ENCODE measurements around the gene ZNF565.
"Not testable (repeated sequence)": the region's sequence is repeated elsewhere in the genome, so short reads cannot be mapped to it uniquely, and the experiment has no call there.

Gene ZNF565

GRCh38 chr19:36214386-36215275 lies at the start of gene ZNF565, which contains the start of gene ZNF146:
TSS of gene ZNF565 (minus strand) at chr19:36214665. CDS start at chr19:36201985, 12,680 bp downstream.
TSS of gene ZNF146 (plus strand) at chr19:36215106. CDS start at chr19:36236441, 21,335 bp downstream.
- peak; percentile 88 to 89 for DNase-seq (ENCODE audit: low read depth in 2 of 2)

GRCh38 chr19:36259211-36259610 lies 44.7 kb upstream of the ZNF565 start:
- DNase-seq (ENCODE audit: low read depth in 2 of 2): no peak

DNA sequence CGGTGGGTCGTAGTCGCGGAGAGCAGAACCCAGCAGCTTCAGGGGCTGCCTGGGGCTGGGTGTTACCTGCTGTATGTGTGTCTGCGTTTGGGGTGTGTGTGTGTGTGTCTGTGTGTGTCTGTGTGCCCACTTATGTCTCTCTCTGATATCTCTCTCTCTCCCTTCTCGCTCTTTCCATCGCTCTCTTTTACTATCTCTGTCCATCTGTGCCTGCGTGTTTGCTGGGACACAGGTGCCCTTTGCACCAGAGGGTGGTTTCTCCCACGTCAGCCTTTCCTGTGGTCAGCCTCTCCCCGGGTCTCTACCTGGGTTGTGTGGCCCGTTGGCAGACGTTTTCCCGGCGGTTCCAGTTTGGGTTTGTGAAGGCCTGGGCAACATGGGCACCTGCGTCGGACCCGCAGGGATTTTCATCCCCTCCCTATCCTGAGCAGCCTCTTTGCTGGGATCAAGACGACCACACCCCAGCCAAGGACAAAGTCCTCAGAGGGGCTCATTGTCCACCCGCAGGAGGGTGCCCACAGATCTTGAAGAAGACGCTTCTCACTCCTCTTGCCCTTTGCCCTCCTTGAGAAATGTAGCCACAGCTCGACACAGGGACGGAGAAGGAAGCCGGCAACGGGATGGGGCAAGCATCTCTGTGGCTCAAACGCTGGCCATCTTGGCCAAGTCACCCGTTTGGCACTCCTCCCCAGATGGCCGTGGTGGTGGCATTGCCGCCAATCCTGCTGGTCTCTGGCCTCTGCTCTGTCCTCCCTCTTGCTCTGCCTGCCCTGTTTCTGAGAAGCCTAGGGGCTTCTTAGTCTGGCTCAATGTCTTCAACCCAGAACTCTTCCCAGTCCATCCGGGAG lies 43.8 kb upstream of the ZNF565 start:
- DNase-seq (ENCODE audit: low read depth in 2 of 2): no peak

- no peak for DNase-seq (ENCODE audit: low read depth in 2 of 2)
Measured at GRCh38 chr19:36257520-36257876, 43.0 kb upstream of the ZNF565 start.

DNA sequence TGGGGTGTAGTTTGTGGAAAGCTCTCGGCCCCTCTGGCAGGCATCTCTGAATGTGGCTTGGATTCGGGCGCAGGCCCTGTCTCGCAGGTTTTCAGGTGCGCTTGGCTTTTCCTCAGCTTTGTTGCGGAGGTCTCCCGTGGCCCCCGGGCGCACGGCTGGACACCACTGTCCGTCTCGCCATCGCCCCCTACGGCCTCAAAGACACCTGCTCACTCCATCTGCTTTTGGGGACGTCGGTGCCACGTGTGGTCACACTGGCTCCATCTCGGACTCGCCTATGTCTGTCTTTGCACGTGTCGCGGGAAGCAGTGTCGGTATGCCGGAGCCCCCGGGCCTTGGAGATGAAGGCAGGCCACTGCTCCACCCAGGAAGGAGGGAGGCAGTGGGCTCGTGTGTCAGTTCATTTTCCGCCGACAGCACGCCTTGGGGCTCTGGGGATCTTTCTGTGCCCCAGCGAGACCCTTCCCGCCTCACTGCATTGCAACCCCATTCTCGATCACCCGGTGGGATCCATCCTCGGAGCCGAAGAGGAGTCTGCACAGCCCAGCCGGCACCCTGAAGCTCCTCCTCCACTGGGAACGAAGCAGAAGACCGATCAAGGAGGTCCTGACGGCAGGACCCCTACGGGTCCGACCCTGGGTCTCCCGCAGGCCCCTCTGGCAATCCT lies 42.5 kb upstream of the ZNF565 start:
- DNase-seq (ENCODE audit: low read depth in 2 of 2): no peak

DNA sequence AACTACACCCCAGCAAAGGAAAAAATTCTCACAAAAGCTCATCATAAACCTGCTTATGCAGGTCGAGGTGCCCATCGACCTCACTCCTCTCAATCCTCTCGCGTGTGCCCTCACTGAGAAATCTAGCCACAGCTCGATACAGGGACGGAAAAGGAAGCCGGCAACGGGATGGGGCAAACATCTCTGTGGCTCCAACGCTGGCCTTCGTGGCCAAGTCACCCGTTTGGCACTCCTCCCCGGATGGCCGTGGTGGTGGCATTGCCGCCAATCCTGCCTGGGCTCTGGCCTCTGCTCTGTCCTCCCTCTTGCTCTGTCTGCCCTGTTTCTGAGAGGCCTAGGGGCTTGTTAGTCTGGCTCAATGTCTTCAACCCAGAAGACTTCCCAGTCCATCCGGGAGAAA lies 41.6 kb upstream of the ZNF565 start:
- no peak for DNase-seq (ENCODE audit: low read depth in 2 of 2)

DNA sequence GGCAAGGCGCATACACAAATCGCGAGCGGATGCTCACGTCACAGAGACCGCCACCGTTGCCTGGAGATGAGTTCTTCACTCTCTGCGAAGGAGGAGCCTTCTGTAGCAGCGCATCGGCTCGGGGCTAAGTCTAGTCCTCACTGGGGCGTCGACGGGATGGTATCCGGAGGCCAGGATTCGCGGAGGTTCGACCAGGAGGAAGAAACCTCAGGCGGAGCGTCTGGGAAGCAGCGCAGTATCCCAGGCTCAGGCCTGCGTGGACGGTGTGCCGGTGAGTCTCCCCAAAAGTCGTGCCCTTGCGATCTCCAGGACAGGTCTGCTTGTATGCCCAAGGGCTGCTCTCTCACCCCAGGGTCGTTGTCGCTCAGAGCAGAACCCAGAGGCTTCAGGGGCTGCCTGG lies 40.9 kb upstream of the ZNF565 start:
- no peak for DNase-seq (ENCODE audit: low read depth in 2 of 2)

DNA sequence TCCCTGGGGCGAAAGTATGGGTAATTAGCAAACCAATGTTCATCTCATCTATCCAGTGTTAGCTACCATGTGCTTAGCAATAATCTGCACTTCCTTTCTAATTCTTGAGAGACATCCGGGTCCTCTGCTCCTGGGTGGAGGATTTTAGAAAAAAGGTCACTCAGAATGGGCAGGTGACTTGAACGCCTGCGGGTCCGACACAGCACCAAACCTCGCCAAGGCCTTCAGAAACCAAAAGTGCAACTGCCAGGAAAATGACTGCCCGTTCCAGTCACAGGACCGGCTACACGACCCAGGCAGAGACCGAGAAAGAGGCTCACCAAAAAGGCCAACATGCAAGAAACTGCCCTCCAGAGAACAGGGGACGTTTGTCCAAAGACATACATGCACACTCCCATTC lies 40.4 kb upstream of the ZNF565 start:
- DNase-seq (ENCODE audit: low read depth in 2 of 2): no peak

GRCh38 chr19:36252047-36252446 lies 37.6 kb upstream of the ZNF565 start:
- DNase-seq (ENCODE audit: low read depth in 2 of 2): no peak

DNA sequence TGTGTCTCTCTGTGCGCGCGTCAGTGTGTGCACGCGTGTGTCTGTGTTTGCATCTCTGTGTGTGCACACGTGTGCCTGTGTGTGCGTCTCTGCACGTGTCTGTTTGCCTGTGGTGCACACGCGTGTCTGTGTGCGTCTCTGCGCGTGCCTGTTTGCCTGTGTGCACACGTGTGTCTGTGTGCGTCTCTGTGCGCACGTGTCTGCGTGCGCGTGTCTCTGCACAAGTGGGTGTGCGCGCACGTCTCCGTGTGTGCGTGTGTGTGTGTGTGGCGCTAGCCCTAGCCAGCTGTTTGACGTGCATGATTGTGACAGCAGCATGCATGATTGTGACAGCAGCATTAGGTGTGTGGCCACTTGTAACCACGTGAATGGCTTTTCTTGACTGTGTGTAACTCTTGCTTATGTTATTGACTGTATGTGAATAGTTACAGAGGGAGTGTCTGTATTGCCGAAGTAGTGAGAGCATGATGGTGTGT lies 31.6 kb upstream of the ZNF565 start:
- no peak for DNase-seq (ENCODE audit: low read depth in 2 of 2)

GRCh38 chr19:36245210-36246005 lies 30.9 kb upstream of the ZNF565 start:
- no peak for DNase-seq (ENCODE audit: low read depth in 2 of 2)

DNA sequence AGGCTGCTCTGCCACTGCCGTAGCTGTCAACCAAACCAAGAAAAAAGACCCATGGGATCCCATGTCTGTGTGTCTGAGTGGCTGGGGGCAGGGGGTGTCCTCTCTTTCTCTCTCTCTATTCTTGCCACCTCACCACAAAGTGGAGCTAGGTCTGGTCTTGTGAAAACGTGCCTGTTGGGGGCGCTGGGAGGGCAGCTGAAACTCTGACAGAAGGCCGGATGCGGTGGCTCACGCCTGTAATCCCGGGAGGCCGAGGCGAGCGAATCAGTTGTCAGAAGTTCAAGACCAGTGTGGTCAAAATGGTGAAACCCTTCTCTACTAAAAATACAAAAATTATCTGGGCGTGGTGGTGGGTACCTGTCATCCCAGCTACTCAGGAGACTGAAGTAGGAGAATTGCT lies 29.6 kb upstream of the ZNF565 start:
- no peak for DNase-seq (ENCODE audit: low read depth in 2 of 2)

DNA sequence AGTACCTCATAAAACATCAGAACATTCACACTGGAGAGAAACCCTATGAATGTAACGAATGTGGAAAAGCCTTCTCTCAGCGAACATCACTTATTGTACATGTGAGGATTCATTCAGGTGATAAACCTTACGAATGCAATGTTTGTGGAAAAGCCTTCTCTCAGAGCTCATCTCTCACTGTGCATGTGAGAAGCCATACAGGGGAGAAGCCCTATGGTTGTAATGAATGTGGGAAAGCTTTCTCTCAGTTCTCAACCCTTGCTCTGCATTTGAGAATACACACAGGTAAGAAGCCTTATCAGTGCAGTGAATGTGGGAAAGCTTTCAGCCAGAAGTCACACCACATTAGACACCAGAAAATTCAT lies 22.5 kb upstream of the ZNF565 start:
- no peak for DNase-seq (ENCODE audit: low read depth in 2 of 2)

- no peak for DNase-seq (ENCODE audit: low read depth in 2 of 2)
Measured at GRCh38 chr19:36236304-36236945, 22.0 kb upstream of the ZNF565 start.

- not testable (repeated sequence) for DNase-seq (ENCODE audit: low read depth in 2 of 2)
Measured at GRCh38 chr19:36233626-36234025, 19.2 kb upstream of the ZNF565 start.

DNA sequence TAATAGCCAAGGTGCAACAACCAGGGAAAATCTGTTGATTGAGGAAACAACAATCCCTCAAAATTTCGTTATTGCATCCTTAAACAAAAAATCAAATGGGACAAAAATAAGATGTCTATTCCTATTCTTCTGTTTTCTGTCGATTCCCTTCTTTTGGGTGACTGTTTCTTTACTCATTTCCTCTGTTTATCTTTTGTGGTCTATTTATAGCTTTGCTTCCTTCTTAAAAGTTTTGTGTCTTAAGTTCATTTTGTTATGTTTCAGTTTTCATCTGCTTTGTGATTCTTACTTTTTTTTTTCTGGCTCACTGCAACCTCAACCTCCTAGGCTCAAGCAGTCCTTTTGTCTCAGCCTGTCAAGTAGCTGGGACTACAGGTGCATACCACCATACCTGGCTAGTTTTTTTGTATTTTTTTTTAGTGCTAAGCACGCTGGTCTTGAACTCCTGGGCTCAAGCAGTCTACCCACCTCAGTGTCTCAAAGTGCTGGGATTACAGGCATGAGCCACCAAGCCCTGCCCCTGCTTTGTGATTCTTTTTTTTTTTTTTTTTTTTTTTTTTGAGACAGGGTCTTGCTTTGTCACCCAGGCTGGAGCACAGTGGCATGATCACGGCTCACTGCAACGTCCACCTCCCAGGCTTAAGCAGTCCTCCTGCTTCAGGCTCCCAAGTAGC lies 10.9 kb upstream of the ZNF565 start:
- no peak for DNase-seq (ENCODE audit: low read depth in 2 of 2)

DNA sequence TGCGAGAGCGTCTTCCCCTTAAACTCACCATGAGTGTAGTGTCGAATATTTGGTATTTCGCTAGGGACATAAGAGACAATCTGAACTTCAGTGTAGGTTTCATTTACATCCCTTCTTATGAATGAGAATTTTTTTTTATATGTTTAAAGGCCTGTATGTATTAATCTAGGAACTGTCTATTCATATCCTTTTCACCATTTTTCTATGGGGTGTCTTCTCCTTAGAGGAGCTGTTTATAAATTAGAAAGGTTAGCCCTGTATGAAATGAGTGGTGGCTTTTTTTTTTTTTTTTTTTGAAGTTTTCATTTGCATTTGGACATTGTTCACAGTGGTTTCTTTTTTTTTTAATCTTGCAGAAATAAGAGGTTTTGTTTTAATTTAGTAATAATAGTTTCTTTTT lies 8.0 kb upstream of the ZNF565 start:
- no peak for DNase-seq (ENCODE audit: low read depth in 2 of 2)

DNA sequence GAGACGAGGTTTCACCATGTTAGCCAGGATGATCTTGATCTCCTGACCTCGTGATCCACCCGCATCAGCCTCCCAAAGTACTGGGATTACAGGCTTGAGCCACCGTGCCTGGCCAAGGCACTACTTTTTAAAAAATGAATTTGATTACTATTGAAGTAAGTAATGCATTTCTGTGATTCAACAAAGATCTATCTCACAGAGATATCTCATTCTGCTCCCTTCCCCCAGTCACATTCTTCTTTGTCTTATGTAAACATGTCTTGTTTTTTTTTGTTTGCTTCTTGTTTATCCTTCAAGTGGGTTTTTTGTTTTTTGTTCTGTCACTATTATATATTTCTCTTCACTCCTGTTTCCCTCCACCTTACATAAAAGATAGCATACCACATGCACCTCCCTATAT lies 7.0 kb upstream of the ZNF565 start:
- DNase-seq (ENCODE audit: low read depth in 2 of 2): no peak

DNA sequence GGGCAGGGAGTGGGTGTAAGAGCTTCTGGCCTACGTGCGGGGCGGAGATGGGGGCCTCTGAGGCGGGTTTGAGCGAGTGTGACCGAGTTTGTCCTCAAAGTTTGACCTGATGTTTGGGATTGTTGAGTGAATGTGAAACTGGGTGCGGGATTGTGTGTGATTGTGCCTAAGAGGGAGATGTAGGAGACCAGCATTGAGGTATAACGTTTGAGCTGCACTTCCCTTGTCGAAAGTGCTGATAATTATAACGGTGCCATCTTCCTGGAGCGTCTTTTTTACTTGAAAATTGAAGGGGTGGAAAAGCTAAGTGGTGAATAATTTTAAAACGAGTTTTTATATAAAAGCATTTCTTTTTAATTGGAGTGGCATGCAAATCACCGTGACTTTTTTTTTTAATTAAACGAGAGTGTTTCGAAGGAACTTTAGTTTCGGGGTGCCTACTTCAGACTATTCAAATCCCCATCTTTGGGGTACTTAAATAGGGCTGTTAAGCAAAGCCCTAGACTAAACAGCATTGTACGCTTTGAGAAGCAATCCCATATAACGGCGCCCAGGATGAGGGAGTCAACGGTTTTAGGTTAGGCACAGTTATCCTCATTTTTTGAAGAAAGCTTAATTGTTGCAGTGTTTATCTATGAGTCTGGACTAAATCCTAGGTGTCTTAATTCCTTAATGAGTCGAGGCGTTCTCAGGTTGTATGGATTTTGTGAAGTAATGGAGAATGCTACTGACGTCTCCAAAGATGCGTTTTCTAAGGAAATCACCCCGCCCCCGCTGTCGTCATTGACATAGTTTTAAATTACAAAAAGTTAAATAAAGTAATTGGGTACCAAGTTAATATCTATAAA lies 1.0 kb upstream of the ZNF565 start:
- no peak for DNase-seq (ENCODE audit: low read depth in 2 of 2)

Data from stimulated activated CD8-positive, alpha-beta memory T cell treated with anti-CD3 and anti-CD28 coated beads, Interleukin-2, amount 100 ng/mL, for 1 hour (primary cell).